ENCODE measurements around the gene ASPSCR1.

The ASPSCR1 gene

GRCh38 chr17:82008258-82008940, 31.0 kb downstream of the ASPSCR1 start:
- TF ChIP-seq GLIS3 (CRISPR knock-in tag; IDR thresholded peaks at IDR 0.05) (no peak), CSDC2 (CRISPR knock-in tag; IDR thresholded peaks at IDR 0.05) (no peak), ZNF565 (CRISPR knock-in tag; conservative IDR thresholded peaks at IDR 0.05; ENCODE audit: low read depth) (no peak), ISL1 (CRISPR knock-in tag; IDR thresholded peaks at IDR 0.05) (no peak), TCF4 (CRISPR knock-in tag; IDR thresholded peaks at IDR 0.05; ENCODE audit: borderline replicate concordance) (no peak), PATZ1 (CRISPR knock-in tag; IDR thresholded peaks at IDR 0.05; ENCODE audit: borderline replicate concordance) (no peak), BACH2 (CRISPR knock-in tag; IDR thresholded peaks at IDR 0.05; ENCODE audit: borderline replicate concordance) (no peak), ZFP3 (CRISPR knock-in tag; IDR thresholded peaks at IDR 0.05) (no peak), CREB5 (CRISPR knock-in tag; IDR thresholded peaks at IDR 0.05; ENCODE audit: low read depth) (no peak), ZNF8 (CRISPR knock-in tag; IDR thresholded peaks at IDR 0.05) (no peak), TOX (CRISPR knock-in tag; IDR thresholded peaks at IDR 0.05; ENCODE audit: borderline replicate concordance) (no peak), RARB (CRISPR knock-in tag; IDR thresholded peaks at IDR 0.05) (no peak), OSR1 (CRISPR knock-in tag; IDR thresholded peaks at IDR 0.05) (no peak), CSRNP3 (CRISPR knock-in tag; IDR thresholded peaks at IDR 0.05) (no peak), ARNTL (CRISPR knock-in tag; IDR thresholded peaks at IDR 0.05; ENCODE audit: borderline replicate concordance, low read depth) (no peak), PPARA (CRISPR knock-in tag; IDR thresholded peaks at IDR 0.05; ENCODE audit: borderline replicate concordance) (no peak), SNAI2 (CRISPR knock-in tag; IDR thresholded peaks at IDR 0.05) (no peak), ZFP30 (CRISPR knock-in tag; IDR thresholded peaks at IDR 0.05) (no peak)
- ATAC-seq = no peak

- TF ChIP-seq BACH2 (CRISPR knock-in tag; IDR thresholded peaks at IDR 0.05; ENCODE audit: borderline replicate concordance) (no peak), CSDC2 (CRISPR knock-in tag; IDR thresholded peaks at IDR 0.05) (no peak), GLIS3 (CRISPR knock-in tag; IDR thresholded peaks at IDR 0.05) (no peak), ARNTL (CRISPR knock-in tag; IDR thresholded peaks at IDR 0.05; ENCODE audit: borderline replicate concordance, low read depth) (no peak), ZC3H10 (CRISPR knock-in tag; IDR thresholded peaks at IDR 0.05) (no peak), SNAI2 (CRISPR knock-in tag; IDR thresholded peaks at IDR 0.05) (no peak), TSHZ2 (CRISPR knock-in tag; IDR thresholded peaks at IDR 0.05) (no peak), TOX (CRISPR knock-in tag; IDR thresholded peaks at IDR 0.05; ENCODE audit: borderline replicate concordance) (no peak), TCF4 (CRISPR knock-in tag; IDR thresholded peaks at IDR 0.05; ENCODE audit: borderline replicate concordance) (no peak), CSRNP3 (CRISPR knock-in tag; IDR thresholded peaks at IDR 0.05) (no peak), ZFP30 (CRISPR knock-in tag; IDR thresholded peaks at IDR 0.05) (no peak), OSR1 (CRISPR knock-in tag; IDR thresholded peaks at IDR 0.05) (no peak), ZNF565 (CRISPR knock-in tag; conservative IDR thresholded peaks at IDR 0.05; ENCODE audit: low read depth) (no peak), RARB (CRISPR knock-in tag; IDR thresholded peaks at IDR 0.05) (no peak), ZFP3 (CRISPR knock-in tag; IDR thresholded peaks at IDR 0.05) (no peak), ISL1 (CRISPR knock-in tag; IDR thresholded peaks at IDR 0.05) (no peak), CREB5 (CRISPR knock-in tag; IDR thresholded peaks at IDR 0.05; ENCODE audit: low read depth) (no peak), POU6F1 (CRISPR knock-in tag; IDR thresholded peaks at IDR 0.05; ENCODE audit: borderline replicate concordance, low read depth) (no peak), ZNF8 (CRISPR knock-in tag; IDR thresholded peaks at IDR 0.05) (no peak), ESRRG (CRISPR knock-in tag; IDR thresholded peaks at IDR 0.05) (no peak)
- no peak for ATAC-seq
These were observed 31.5 kb downstream of the ASPSCR1 start for GRCh38 chr17:82008941-82009405.
